OCI-LY7 (cell line): Measurements from ENCODE around the gene PDZK1. TPM values are rescaled to one million over a fixed set of nuclear protein-coding genes. Genes with fewer than 3 reads are reported as not detected.
"Not testable (repeated sequence)": the region's sequence is repeated elsewhere in the genome, so short reads cannot be mapped to it uniquely, and the experiment has no call there.

Experiments used
- BruUV-seq: library from RNA; stranded (reverse); fragments of 400-500 nt; replicated peaks from 2 replicates; lab custom pipeline; 2021; lab: Mats Ljungman, UMichigan
- CTCF ChIA-PET: fragments of 300-600 bp; sonication (Branson Sonifier 250); formaldehyde crosslinking; loops from one replicate; lab custom pipeline; 2022; ENCODE audit warnings: antibody characterized with exemption; ENCODE audit not compliant: unreplicated experiment; lab: Charles Lee
- POLR2A ChIA-PET: fragments of 300-600 bp; sonication (Branson Sonifier 250); formaldehyde crosslinking; loops from one replicate; lab custom pipeline; 2022; ENCODE audit warnings: antibody characterized with exemption; lab: Charles Lee
- DNase-seq: peaks from one replicate; pipeline ENCODE4 v3.0.0-alpha.2; 2015; ENCODE audit warnings: low spot score
- H2AFZ ChIP-seq: fragments of 200-600 bp; sonication (generic), shearing (Covaris generic); 2 replicates; pipeline ENCODE4 v1.6.1; 2014; ENCODE audit warnings: mild to moderate bottlenecking, antibody characterized with exemption, low read length, moderate library complexity
- H3K27ac ChIP-seq: fragments of 200-600 bp; sonication (generic); 2 replicates; pipeline ENCODE4 v1.5.1; 2014; ENCODE audit warnings: mixed run types, low read depth, mild to moderate bottlenecking, moderate library complexity, low read length, inconsistent platforms; ENCODE audit not compliant: poor library complexity, severe bottlenecking
- H3K36me3 ChIP-seq: fragments of 200-600 bp; sonication (generic); 2 replicates; pipeline ENCODE4 v1.6.1; 2014; ENCODE audit warnings: mild to moderate bottlenecking, antibody characterized with exemption, low read length, moderate library complexity, mixed read lengths; ENCODE audit not compliant: insufficient read depth
- H3K4me1 ChIP-seq: fragments of 200-600 bp; sonication (generic); 2 replicates; pipeline ENCODE4 v1.5.1; 2014; ENCODE audit warnings: mild to moderate bottlenecking, low read length; ENCODE audit not compliant: insufficient read depth, poor library complexity, severe bottlenecking
- H3K4me2 ChIP-seq: fragments of 200-600 bp; sonication (generic); 2 replicates; pipeline ENCODE4 v1.6.1; 2014; ENCODE audit warnings: mild to moderate bottlenecking, low read length
- H3K4me3 ChIP-seq: fragments of 200-600 bp; sonication (generic); 2 replicates; pipeline ENCODE4 v1.5.1; 2014; ENCODE audit warnings: mild to moderate bottlenecking, low read depth, low read length; ENCODE audit not compliant: poor library complexity, severe bottlenecking
- H3K79me2 ChIP-seq: fragments of 200-600 bp; sonication (generic); 2 replicates; pipeline ENCODE4 v1.6.1; 2016; ENCODE audit warnings: low read depth, mild to moderate bottlenecking, low read length, moderate library complexity, mixed read lengths; ENCODE audit not compliant: insufficient read depth
- H3K9me2 ChIP-seq: fragments of 200-600 bp; sonication (generic); 2 replicates; pipeline ENCODE4 v1.6.1; 2016; ENCODE audit warnings: mild to moderate bottlenecking, low read length, mixed read lengths; ENCODE audit not compliant: insufficient read depth
- H3K9me3 ChIP-seq: fragments of 200-600 bp; sonication (generic); 2 replicates; pipeline ENCODE4 v1.6.1; 2014; ENCODE audit warnings: mild to moderate bottlenecking, mixed run types, low read length, mixed read lengths
- H4K20me1 ChIP-seq: fragments of 200-600 bp; sonication (generic); 2 replicates; pipeline ENCODE4 v1.6.1; 2014; ENCODE audit warnings: mild to moderate bottlenecking, antibody characterized with exemption, low read length, moderate library complexity, mixed read lengths; ENCODE audit not compliant: insufficient read depth
- EZH2phosphoT487 ChIP-seq: fragments of 200-600 bp; sonication (generic); IDR thresholded peaks from 2 replicates; pipeline ENCODE4 v1.6.1; 2018; ENCODE audit warnings: low read depth, borderline replicate concordance, mild to moderate bottlenecking, mixed run types, antibody characterized with exemption, low read length, moderate library complexity, mixed read lengths
- intact Hi-C: fragments of 100-400 bp; cut with micrococcal nuclease; formaldehyde crosslinking; loops from one replicate; pipeline ENCODE4 v1.10.0; 2022; ENCODE audit not compliant: unreplicated experiment
- total RNA-seq, 2 experiments: library from RNA; depleted of rRNA in 1 of 2; stranded (reverse); fragments of >200 nt in 1 of 2; shearing (Covaris generic) in 1 of 2; gene quantifications; 2 replicates each; pipeline ENCODE4 v1.2.3, GENCODE V29; 2014 to 2022
- TF ChIP-seq, protein P1 (sequence below): fragments of 200-600 bp; sonication (generic); conservative IDR thresholded peaks from 2 replicates; pipeline ENCODE4 v1.5.1; 2014; ENCODE audit warnings: mild to moderate bottlenecking, antibody characterized with exemption, low read length, moderate library complexity, mixed read lengths

PDZK1 gene
- total RNA-seq, 2 experiments from 2014 or later, result 0.23 TPM; not detected in 1

DNA sequence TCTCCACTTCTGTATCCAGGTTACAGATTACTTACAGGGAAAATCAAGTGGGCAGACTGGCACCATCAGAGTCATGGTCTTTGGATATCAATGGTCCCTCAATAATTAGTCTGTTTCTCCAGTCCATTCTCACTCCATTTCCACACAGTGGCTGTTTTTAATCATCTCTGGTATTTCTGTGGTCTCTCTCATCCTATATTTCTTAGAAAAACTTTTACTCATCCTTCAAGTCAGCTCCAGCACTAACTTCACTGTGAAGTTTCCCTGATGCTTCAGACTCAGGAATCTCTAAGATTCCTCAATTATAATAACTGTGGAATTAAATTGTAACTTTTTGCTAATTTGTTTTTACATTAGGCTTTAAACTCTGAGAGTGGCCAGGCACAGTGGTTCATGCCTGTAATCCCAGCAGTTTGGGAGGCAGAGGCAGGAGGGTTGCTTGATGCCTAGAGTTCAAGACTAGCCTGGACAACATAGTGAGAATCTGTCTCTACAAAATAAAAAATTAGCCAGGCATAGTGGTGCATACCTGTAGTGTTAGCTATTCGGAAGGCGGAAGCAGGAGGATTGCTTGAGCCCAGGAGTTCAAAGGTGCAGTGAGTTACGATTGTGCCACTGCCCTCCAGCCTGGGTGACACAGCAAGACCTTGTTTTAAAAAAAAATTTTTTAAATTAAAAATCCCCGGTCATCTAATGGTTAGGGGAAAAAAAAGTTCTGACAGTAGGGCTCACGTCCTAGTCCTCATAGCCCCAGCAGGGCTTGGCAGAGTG, 22.7 kb upstream of the PDZK1 start:
- no peaks in the 10 kb centered on the region for H3K4me1 ChIP-seq
- H2AFZ ChIP-seq, result no peak overlapping the region
- H3K4me3 ChIP-seq, result no peak overlapping the region
- ChIA-PET POLR2A (interaction anchor here (0.6 kb wide), 1 partner anchor 83 kb away, joined by 3 read pairs; no protein-coding TSS in a partner anchor), CTCF (no interaction called here)
- H3K9me3 ChIP-seq, result no peaks in the 10 kb centered on the region
- no peaks in the 10 kb centered on the region for H3K9me2 ChIP-seq
- no peak for DNase-seq
- H3K4me2 ChIP-seq, result no peak overlapping the region
- H4K20me1 ChIP-seq, result no peaks in the 10 kb centered on the region
- no peaks in the 10 kb centered on the region for H3K36me3 ChIP-seq
- H3K27ac ChIP-seq, result no peak overlapping the region
- H3K79me2 ChIP-seq, result no peaks in the 10 kb centered on the region
- BruUV-seq, result no TSS peak
- TF ChIP-seq, protein P1, sequence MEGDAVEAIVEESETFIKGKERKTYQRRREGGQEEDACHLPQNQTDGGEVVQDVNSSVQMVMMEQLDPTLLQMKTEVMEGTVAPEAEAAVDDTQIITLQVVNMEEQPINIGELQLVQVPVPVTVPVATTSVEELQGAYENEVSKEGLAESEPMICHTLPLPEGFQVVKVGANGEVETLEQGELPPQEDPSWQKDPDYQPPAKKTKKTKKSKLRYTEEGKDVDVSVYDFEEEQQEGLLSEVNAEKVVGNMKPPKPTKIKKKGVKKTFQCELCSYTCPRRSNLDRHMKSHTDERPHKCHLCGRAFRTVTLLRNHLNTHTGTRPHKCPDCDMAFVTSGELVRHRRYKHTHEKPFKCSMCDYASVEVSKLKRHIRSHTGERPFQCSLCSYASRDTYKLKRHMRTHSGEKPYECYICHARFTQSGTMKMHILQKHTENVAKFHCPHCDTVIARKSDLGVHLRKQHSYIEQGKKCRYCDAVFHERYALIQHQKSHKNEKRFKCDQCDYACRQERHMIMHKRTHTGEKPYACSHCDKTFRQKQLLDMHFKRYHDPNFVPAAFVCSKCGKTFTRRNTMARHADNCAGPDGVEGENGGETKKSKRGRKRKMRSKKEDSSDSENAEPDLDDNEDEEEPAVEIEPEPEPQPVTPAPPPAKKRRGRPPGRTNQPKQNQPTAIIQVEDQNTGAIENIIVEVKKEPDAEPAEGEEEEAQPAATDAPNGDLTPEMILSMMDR, result no peak
- no peak for TF ChIP-seq EZH2phosphoT487
- intact Hi-C loops, result loop anchor here (10.0 kb wide), 1 partner anchor 45 kb away; no protein-coding TSS in a partner anchor

DNA sequence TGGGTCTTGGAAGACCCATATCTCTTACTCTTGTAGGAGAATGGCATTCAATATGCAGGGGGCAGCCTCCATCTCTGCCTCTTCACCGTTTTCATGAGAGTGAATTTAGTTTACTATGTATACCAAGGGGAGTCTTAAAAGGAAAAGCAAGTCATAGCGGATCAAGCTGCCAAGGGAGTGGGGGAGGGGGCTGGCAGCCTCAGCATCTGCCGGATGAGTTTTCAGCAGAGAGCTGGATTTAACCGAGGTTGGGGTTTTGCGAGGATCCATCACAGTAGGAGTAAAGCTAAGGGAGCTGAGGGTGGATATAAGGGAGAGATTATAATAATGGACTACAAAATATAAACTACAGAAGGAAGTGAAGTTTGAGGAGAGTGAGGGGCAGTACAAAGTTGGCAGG, 22.0 kb upstream of the PDZK1 start:
- Histone ChIP-seq H2AFZ (no peak overlapping the region), H3K79me2 (no peaks in the 10 kb centered on the region), H4K20me1 (no peaks in the 10 kb centered on the region), H3K9me2 (no peaks in the 10 kb centered on the region), H3K9me3 (no peaks in the 10 kb centered on the region), H3K36me3 (no peaks in the 10 kb centered on the region), H3K27ac (no peak overlapping the region), H3K4me1 (no peaks in the 10 kb centered on the region), H3K4me3 (no peak overlapping the region), H3K4me2 (no peak overlapping the region)
- TF ChIP-seq, protein P1, result no peak
- no peak for TF ChIP-seq EZH2phosphoT487
- intact Hi-C loops, result no loop called here
- DNase-seq, result no peak
- ChIA-PET CTCF (no interaction called here), POLR2A (interaction anchor here (0.6 kb wide), 1 partner anchor 83 kb away, joined by 3 read pairs; no protein-coding TSS in a partner anchor)
- BruUV-seq, result no TSS peak

DNA sequence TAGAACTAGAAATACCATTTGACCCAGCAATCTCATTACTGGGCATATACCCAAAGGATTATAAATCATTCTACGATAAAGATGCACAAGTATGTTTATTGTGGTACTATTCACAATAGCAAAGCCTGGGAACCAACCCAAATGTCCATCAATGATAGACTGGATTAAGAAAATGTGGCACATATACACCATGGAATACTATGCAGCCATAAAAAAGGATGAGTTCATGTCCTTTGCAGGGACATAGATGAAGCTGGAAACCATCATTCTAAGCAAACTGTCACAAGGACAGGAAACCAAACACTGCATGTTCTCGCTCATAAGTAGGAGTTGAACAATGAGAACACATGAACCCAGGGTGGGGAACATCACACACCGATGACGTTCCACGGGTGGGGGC, 19.0 kb upstream of the PDZK1 start:
- DNase-seq, H3K9me2 ChIP-seq, POLR2A ChIA-PET, BruUV-seq, H3K27ac ChIP-seq, intact Hi-C loops, CTCF ChIA-PET, H3K79me2 ChIP-seq, H3K4me1 ChIP-seq, H4K20me1 ChIP-seq, H3K4me2 ChIP-seq, H3K9me3 ChIP-seq, H2AFZ ChIP-seq, H3K36me3 ChIP-seq, H3K4me3 ChIP-seq: not testable (repeated sequence)
